CD4-positive, alpha-beta memory T cell (primary cell): Measurements from ENCODE around the gene MET. TPM values are rescaled to one million over a fixed set of nuclear protein-coding genes. Genes with fewer than 3 reads are reported as not detected.

Experiments used
- CTCF ChIA-PET: fragments of 350-600 bp; sonication (Branson Sonifier 250); formaldehyde crosslinking; loops from one replicate; lab custom pipeline; 2021; ENCODE audit warnings: inconsistent platforms; ENCODE audit not compliant: partially characterized antibody; lab: Charles Lee
- POLR2A ChIA-PET: fragments of 350-600 bp; sonication (Branson Sonifier 250); formaldehyde crosslinking; loops from one replicate; lab custom pipeline; 2021; ENCODE audit not compliant: partially characterized antibody; lab: Charles Lee
- DNase-seq, 5 donors: peaks; one replicate each; pipeline versions ENCODE4 v3.0.0 to v3.0.0-alpha.2; 2020 to 2022; ENCODE audit warnings: mixed read lengths in 1 of 5
- H3K27ac ChIP-seq: one replicate; pipeline ENCODE4 v1.7.0; 2013; ENCODE audit warnings: low read depth, low read length
- H3K27me3 ChIP-seq: 2 replicates; pipeline ENCODE4 v1.7.0; 2013; ENCODE audit warnings: mild to moderate bottlenecking, low read length, moderate library complexity; ENCODE audit not compliant: insufficient read depth
- H3K36me3 ChIP-seq: 2 replicates; pipeline ENCODE4 v1.7.0; 2013; ENCODE audit warnings: mild to moderate bottlenecking, low read length, moderate library complexity; ENCODE audit not compliant: insufficient read depth
- H3K4me1 ChIP-seq: 2 replicates; pipeline ENCODE4 v1.7.0; 2013; ENCODE audit warnings: mild to moderate bottlenecking, low read length, moderate library complexity; ENCODE audit not compliant: insufficient read depth
- H3K4me3 ChIP-seq, 2 donors: one replicate each; pipeline ENCODE4 v1.7.0; 2013; ENCODE audit warnings: low read length in 2 of 2, mild to moderate bottlenecking in 1 of 2
- H3K9me3 ChIP-seq, 2 donors: one replicate each; pipeline ENCODE4 v1.7.0; 2013; ENCODE audit warnings: low read length in 2 of 2, control low read depth in 1 of 2; ENCODE audit not compliant: control insufficient read depth in 1 of 2
- H3K27ac Mint-ChIP-seq, 7 donors: one replicate each; pipeline ENCODE4 v1.8.0; 2020 to 2021; ENCODE audit warnings: mixed read lengths in 7 of 7, mild to moderate bottlenecking in 6 of 7, inconsistent platforms in 3 of 7, moderate library complexity in 3 of 7
- H3K27me3 Mint-ChIP-seq, 2 donors: one replicate each; pipeline ENCODE4 v1.8.0; 2020 to 2021; ENCODE audit warnings: mixed read lengths in 2 of 2
- H3K36me3 Mint-ChIP-seq, 2 donors: one replicate each; pipeline ENCODE4 v1.8.0; 2020 to 2021; ENCODE audit warnings: mixed read lengths in 2 of 2, inconsistent platforms in 1 of 2, mild to moderate bottlenecking in 1 of 2
- H3K4me1 Mint-ChIP-seq, 4 donors: one replicate each; pipeline ENCODE4 v1.8.0; 2020 to 2021; ENCODE audit warnings: mixed read lengths in 4 of 4, mild to moderate bottlenecking in 1 of 4
- H3K4me3 Mint-ChIP-seq, 8 donors: one replicate each; pipeline ENCODE4 v1.8.0; 2020 to 2021; ENCODE audit warnings: mixed read lengths in 8 of 8, mild to moderate bottlenecking in 7 of 8, moderate library complexity in 6 of 8, inconsistent platforms in 3 of 8
- H3K9me3 Mint-ChIP-seq, 8 donors: one replicate each; pipeline ENCODE4 v1.8.0; 2020 to 2021; ENCODE audit warnings: mixed read lengths in 8 of 8, mild to moderate bottlenecking in 5 of 8, inconsistent platforms in 3 of 8, moderate library complexity in 1 of 8
- intact Hi-C: fragments of 100-400 bp; cut with micrococcal nuclease; formaldehyde crosslinking; loops from one replicate; pipeline ENCODE4 v1.15.1; 2023
- polyA plus RNA-seq, 2 donors: library from polyadenylated mRNA; unstranded; fragments of 300-500 nt; fragmentation: Illumina TruSeq; gene quantifications; one replicate each; pipeline ENCODE4 v1.2.3, GENCODE V29; 2021
- total RNA-seq, 2 experiments: library from RNA; stranded (reverse); gene quantifications; one replicate each; pipeline ENCODE4 v1.2.3, GENCODE V29; 2021

Gene MET
- total and polyA plus RNA-seq, 4 experiments from 2014 or later: 0.23 to 0.47 TPM; not detected in 2

GRCh38 chr7:116796471-116796870 lies 124.5 kb downstream of the MET start:
- Mint-ChIP-seq H3K4me3 (no peak overlapping the region), H3K9me3 (no peaks in the 10 kb centered on the region), H3K36me3 (no peaks in the 10 kb centered on the region), H3K27ac (no peak overlapping the region), H3K4me1 (no peaks in the 10 kb centered on the region), H3K27me3 (peaks cover 7 to 11% of the 10 kb centered on the region in 2 donors)
- no peaks in the 10 kb centered on the region for H3K27me3 ChIP-seq
- no peaks in the 10 kb centered on the region for H3K4me1 ChIP-seq
- no peaks in the 10 kb centered on the region for H3K36me3 ChIP-seq
- ChIA-PET CTCF (no interaction called here), POLR2A (no interaction called here)
- no peaks in the 10 kb centered on the region for H3K9me3 ChIP-seq
- H3K27ac ChIP-seq: no peak overlapping the region
- intact Hi-C loops: no loop called here
- H3K4me3 ChIP-seq: no peak overlapping the region
- no peak for DNase-seq

- no peaks in the 10 kb centered on the region for H3K9me3 ChIP-seq
- Mint-ChIP-seq H3K36me3 (no peaks in the 10 kb centered on the region), H3K27ac (no peak overlapping the region), H3K4me3 (no peak overlapping the region), H3K4me1 (no peaks in the 10 kb centered on the region), H3K9me3 (no peaks in the 10 kb centered on the region), H3K27me3 (peaks cover 4 to 12% of the 10 kb centered on the region in 2 donors)
- POLR2A ChIA-PET: no interaction called here
- CTCF ChIA-PET: interaction anchor here (1.2 kb wide), 1 partner anchor 544 kb away, joined by 3 read pairs; no protein-coding TSS in a partner anchor
- intact Hi-C loops: no loop called here
- no peak overlapping the region for H3K27ac ChIP-seq
- no peak for DNase-seq
- H3K27me3 ChIP-seq: no peaks in the 10 kb centered on the region
- H3K4me1 ChIP-seq: no peaks in the 10 kb centered on the region
- no peak overlapping the region for H3K4me3 ChIP-seq
- no peaks in the 10 kb centered on the region for H3K36me3 ChIP-seq
Measured at GRCh38 chr7:116797612-116798011, 125.6 kb downstream of the MET start.

GRCh38 chr7:116798232-116798631 lies 126.2 kb downstream of the MET start:
- DNase-seq: no peak
- no peaks in the 10 kb centered on the region for H3K36me3 ChIP-seq
- CTCF ChIA-PET: interaction anchor here (1.2 kb wide), 1 partner anchor 544 kb away, joined by 3 read pairs; no protein-coding TSS in a partner anchor

GRCh38 chr7:116799916-116800315 lies 127.9 kb downstream of the MET start:
- Mint-ChIP-seq H3K27me3 (peaks cover 6 to 11% of the 10 kb centered on the region in 2 donors), H3K4me1 (peaks cover 0 to 2% (median 0%) of the 10 kb centered on the region in 4 donors), H3K27ac (no peak overlapping the region), H3K4me3 (no peak overlapping the region), H3K9me3 (no peaks in the 10 kb centered on the region), H3K36me3 (no peaks in the 10 kb centered on the region)
- no peaks in the 10 kb centered on the region for H3K9me3 ChIP-seq
- H3K4me1 ChIP-seq: no peaks in the 10 kb centered on the region
- H3K36me3 ChIP-seq: no peaks in the 10 kb centered on the region
- CTCF ChIA-PET: no interaction called here
- intact Hi-C loops: no loop called here
- no peaks in the 10 kb centered on the region for H3K27me3 ChIP-seq
- no peak overlapping the region for H3K4me3 ChIP-seq
- no peak for DNase-seq
- no peak overlapping the region for H3K27ac ChIP-seq
- POLR2A ChIA-PET: no interaction called here

More at GRCh38 chr7:116798232-116798631, 126.2 kb downstream of the MET start:
- peaks cover 5 to 15% of the 10 kb centered on the region in 2 donors for H3K27me3 Mint-ChIP-seq
- POLR2A ChIA-PET: no interaction called here
- H3K27ac Mint-ChIP-seq: no peak overlapping the region
- H3K9me3 Mint-ChIP-seq: no peaks in the 10 kb centered on the region
- Histone ChIP-seq H3K4me3 (no peak overlapping the region), H3K4me1 (no peaks in the 10 kb centered on the region), H3K9me3 (no peaks in the 10 kb centered on the region), H3K27me3 (no peaks in the 10 kb centered on the region), H3K27ac (no peak overlapping the region)
- no peaks in the 10 kb centered on the region for H3K36me3 Mint-ChIP-seq
- intact Hi-C loops: no loop called here
- no peak overlapping the region for H3K4me3 Mint-ChIP-seq
- H3K4me1 Mint-ChIP-seq: peaks cover 0 to 2% (median 0%) of the 10 kb centered on the region in 4 donors

DNA sequence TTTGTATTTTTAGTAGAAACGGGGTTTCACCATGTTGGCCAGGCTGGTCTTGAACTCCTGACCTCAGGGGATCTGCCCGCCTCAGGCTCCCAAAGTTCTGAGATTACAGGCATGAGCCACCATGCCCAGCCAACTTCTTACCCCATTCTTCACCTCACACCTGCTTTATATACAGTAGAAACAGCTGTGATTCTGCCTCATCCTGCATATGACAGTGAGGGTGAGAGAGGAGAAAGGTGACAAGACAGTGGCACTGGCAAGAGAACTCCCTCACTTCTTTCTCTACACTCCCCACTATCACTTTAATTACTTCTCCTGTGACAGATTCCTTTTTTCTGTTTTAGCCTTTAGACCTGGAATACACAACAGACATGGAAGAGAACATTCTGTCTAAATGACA lies 128.6 kb downstream of the MET start:
- CTCF ChIA-PET: no interaction called here
- peaks cover 0 to 2% (median 0%) of the 10 kb centered on the region in 4 donors for H3K4me1 Mint-ChIP-seq
- Histone ChIP-seq H3K4me3 (no peak overlapping the region), H3K4me1 (no peaks in the 10 kb centered on the region), H3K27me3 (no peaks in the 10 kb centered on the region), H3K27ac (no peak overlapping the region), H3K36me3 (no peaks in the 10 kb centered on the region), H3K9me3 (no peaks in the 10 kb centered on the region)
- peaks cover 6 to 9% of the 10 kb centered on the region in 2 donors for H3K27me3 Mint-ChIP-seq
- no peaks in the 10 kb centered on the region for H3K9me3 Mint-ChIP-seq
- H3K27ac Mint-ChIP-seq: no peak overlapping the region
- intact Hi-C loops: no loop called here
- H3K4me3 Mint-ChIP-seq: no peak overlapping the region
- no peaks in the 10 kb centered on the region for H3K36me3 Mint-ChIP-seq
- POLR2A ChIA-PET: no interaction called here
- no peak for DNase-seq

DNA sequence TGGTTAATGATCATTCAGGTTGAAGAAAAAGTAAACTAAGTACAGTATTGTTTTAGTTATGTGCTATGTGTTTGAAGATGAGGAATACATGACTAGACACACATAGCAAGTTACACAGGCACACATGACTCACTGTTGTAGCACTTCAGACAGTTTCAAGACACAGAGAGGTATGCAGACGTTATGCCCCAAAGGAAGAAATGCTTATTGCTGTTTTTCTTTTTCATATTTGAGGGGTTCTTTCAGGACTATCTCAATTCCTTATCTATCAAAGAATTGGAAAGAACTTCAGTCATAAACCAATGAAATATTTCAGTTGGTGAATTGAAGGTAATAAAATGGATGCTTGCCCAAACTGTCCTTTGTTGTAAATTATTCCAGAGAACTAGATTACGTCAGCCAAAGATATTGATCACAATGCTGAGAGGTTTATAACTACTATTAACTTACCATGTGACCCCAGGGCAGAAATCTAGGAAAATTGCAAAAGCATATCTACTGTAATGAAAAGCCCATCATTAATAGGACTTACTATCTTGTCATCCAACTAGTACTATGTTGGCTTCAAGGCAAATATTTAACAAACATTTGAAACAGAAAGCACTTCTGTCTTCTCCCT lies 129.2 kb downstream of the MET start:
- Histone ChIP-seq H3K9me3 (no peaks in the 10 kb centered on the region), H3K36me3 (no peaks in the 10 kb centered on the region), H3K27me3 (no peaks in the 10 kb centered on the region), H3K4me1 (no peaks in the 10 kb centered on the region), H3K27ac (no peak overlapping the region), H3K4me3 (no peak overlapping the region)
- intact Hi-C loops: no loop called here
- Mint-ChIP-seq H3K27ac (no peak overlapping the region), H3K9me3 (no peaks in the 10 kb centered on the region), H3K36me3 (no peaks in the 10 kb centered on the region), H3K4me1 (peaks cover 0 to 2% (median 0%) of the 10 kb centered on the region in 4 donors), H3K4me3 (no peak overlapping the region), H3K27me3 (peaks cover 6 to 9% of the 10 kb centered on the region in 2 donors)
- ChIA-PET POLR2A (no interaction called here), CTCF (no interaction called here)
- no peak for DNase-seq

GRCh38 chr7:116802144-116802745 lies 130.2 kb downstream of the MET start:
- Histone ChIP-seq H3K4me1 (no peaks in the 10 kb centered on the region), H3K27me3 (no peaks in the 10 kb centered on the region), H3K4me3 (no peak overlapping the region), H3K9me3 (no peaks in the 10 kb centered on the region), H3K27ac (no peak overlapping the region), H3K36me3 (no peaks in the 10 kb centered on the region)
- peaks cover 6 to 9% of the 10 kb centered on the region in 2 donors for H3K27me3 Mint-ChIP-seq
- POLR2A ChIA-PET: no interaction called here
- CTCF ChIA-PET: no interaction called here
- H3K27ac Mint-ChIP-seq: no peak overlapping the region
- H3K36me3 Mint-ChIP-seq: no peaks in the 10 kb centered on the region
- intact Hi-C loops: no loop called here
- H3K9me3 Mint-ChIP-seq: no peaks in the 10 kb centered on the region
- no peak overlapping the region for H3K4me3 Mint-ChIP-seq
- H3K4me1 Mint-ChIP-seq: peaks cover 0 to 2% (median 0%) of the 10 kb centered on the region in 4 donors
- DNase-seq: no peak
